Panc1 (cell line): ENCODE measurements around the gene PPM1L. TPM values are rescaled to one million over a fixed set of nuclear protein-coding genes. Genes with fewer than 3 reads are reported as not detected.
"Not testable (repeated sequence)": the region's sequence is repeated elsewhere in the genome, so short reads cannot be mapped to it uniquely, and the experiment has no call there.

Experiments used
- ATAC-seq: fragments of 200-7000 bp; cut with Tn5 transposase; 2 replicates; pipeline ENCODE4 v1.9.1; 2020; ENCODE audit warnings: mild to moderate bottlenecking, moderate library complexity
- BruUV-seq: library from RNA; stranded (reverse); fragments of 400-500 nt; replicated peaks from 2 replicates; lab custom pipeline; 2021; lab: Mats Ljungman, UMichigan
- CTCF ChIA-PET: fragments of 300-600 bp; sonication (Branson Sonifier 250); formaldehyde crosslinking; loops from one replicate; lab custom pipeline; 2022; ENCODE audit warnings: antibody characterized with exemption; lab: Charles Lee
- POLR2A ChIA-PET: fragments of 300-600 bp; sonication (Branson Sonifier 250); formaldehyde crosslinking; loops from one replicate; lab custom pipeline; 2022; ENCODE audit warnings: antibody characterized with exemption; lab: Charles Lee
- DNase-seq: peaks from one replicate; pipeline ENCODE4 v3.0.0-alpha.2; 2010; ENCODE audit warnings: low read depth, low spot score
- H3K27ac ChIP-seq: 2 replicates; pipeline ENCODE4 v1.5.1; 2011; ENCODE audit warnings: mild to moderate bottlenecking, low read length, inconsistent platforms
- H3K27me3 ChIP-seq: fragments of 200-500 bp; sonication (Bioruptor generic); 2 replicates; pipeline ENCODE4 v1.6.0; 2014; ENCODE audit warnings: low read length, inconsistent platforms; ENCODE audit not compliant: control insufficient read depth, insufficient read depth
- H3K36me3 ChIP-seq: fragments of 200-500 bp; sonication (Bioruptor generic); 2 replicates; pipeline ENCODE4 v1.5.1; 2014; ENCODE audit warnings: inconsistent platforms, mild to moderate bottlenecking, low read length, moderate library complexity; ENCODE audit not compliant: control insufficient read depth, insufficient read depth
- H3K4me1 ChIP-seq: 2 replicates; pipeline ENCODE4 v1.5.1; 2011; ENCODE audit warnings: inconsistent platforms, mild to moderate bottlenecking, low read length, moderate library complexity; ENCODE audit not compliant: control insufficient read depth, insufficient read depth
- H3K4me3 ChIP-seq, 2 experiments: 2 replicates each; pipeline ENCODE4 v1.5.1; 2011 to 2012; ENCODE audit warnings: low read depth in 2 of 2, low read length in 2 of 2, mild to moderate bottlenecking in 2 of 2, inconsistent platforms in 1 of 2, moderate library complexity in 1 of 2
- H3K9me3 ChIP-seq: fragments of 200-500 bp; sonication (Bioruptor generic); 2 replicates; pipeline ENCODE4 v1.5.1; 2014; ENCODE audit warnings: low read depth, mild to moderate bottlenecking, inconsistent platforms, low read length, moderate library complexity; ENCODE audit not compliant: control insufficient read depth, insufficient read depth
- POLR2AphosphoS5 ChIP-seq: IDR thresholded peaks from 2 replicates; pipeline ENCODE4 v1.6.1; 2012; ENCODE audit warnings: mild to moderate bottlenecking, low read depth, low read length, moderate library complexity
- SIN3A ChIP-seq: IDR thresholded peaks from 2 replicates; pipeline ENCODE4 v1.6.1; 2012; ENCODE audit warnings: low read depth, mild to moderate bottlenecking, low read length, moderate library complexity, borderline replicate concordance; ENCODE audit not compliant: insufficient read depth
- TCF7L2 ChIP-seq: IDR thresholded peaks from 2 replicates; pipeline ENCODE4 v1.6.1; 2011; ENCODE audit warnings: mild to moderate bottlenecking, low read depth, low read length, inconsistent platforms
- in situ Hi-C: cut with HindIII; loops from 2 replicates; pipeline ENCODE4 v1.10.0; 2016; ENCODE audit warnings: low sequenced_read_pairs, low pct_unique_long_range_greater_than_20kb
- intact Hi-C: fragments of 100-400 bp; cut with micrococcal nuclease; formaldehyde crosslinking; loops from one replicate; pipeline ENCODE4 v1.10.0; 2022; ENCODE audit not compliant: unreplicated experiment
- total RNA-seq: library from RNA; stranded (reverse); gene quantifications from one replicate; pipeline ENCODE4 v1.2.1, GENCODE V29; 2021; ENCODE audit not compliant: unreplicated experiment
- TF ChIP-seq, protein P1 (sequence below): fragments of 450-650 bp; IDR thresholded peaks from 2 replicates; pipeline ENCODE4 v1.5.1; 2017; ENCODE audit warnings: mild to moderate bottlenecking
- TF ChIP-seq, protein P2 (sequence below), 2 experiments: IDR thresholded peaks; 2 replicates each; pipeline ENCODE4 v1.6.1; 2011 to 2012; ENCODE audit warnings: low read depth in 2 of 2, control low read depth in 1 of 2, low read length in 1 of 2, mild to moderate bottlenecking in 1 of 2, moderate library complexity in 1 of 2; ENCODE audit not compliant: insufficient read depth in 1 of 2

The PPM1L gene
- total RNA-seq, 1 experiment from 2014 or later: 23.8 TPM

DNA sequence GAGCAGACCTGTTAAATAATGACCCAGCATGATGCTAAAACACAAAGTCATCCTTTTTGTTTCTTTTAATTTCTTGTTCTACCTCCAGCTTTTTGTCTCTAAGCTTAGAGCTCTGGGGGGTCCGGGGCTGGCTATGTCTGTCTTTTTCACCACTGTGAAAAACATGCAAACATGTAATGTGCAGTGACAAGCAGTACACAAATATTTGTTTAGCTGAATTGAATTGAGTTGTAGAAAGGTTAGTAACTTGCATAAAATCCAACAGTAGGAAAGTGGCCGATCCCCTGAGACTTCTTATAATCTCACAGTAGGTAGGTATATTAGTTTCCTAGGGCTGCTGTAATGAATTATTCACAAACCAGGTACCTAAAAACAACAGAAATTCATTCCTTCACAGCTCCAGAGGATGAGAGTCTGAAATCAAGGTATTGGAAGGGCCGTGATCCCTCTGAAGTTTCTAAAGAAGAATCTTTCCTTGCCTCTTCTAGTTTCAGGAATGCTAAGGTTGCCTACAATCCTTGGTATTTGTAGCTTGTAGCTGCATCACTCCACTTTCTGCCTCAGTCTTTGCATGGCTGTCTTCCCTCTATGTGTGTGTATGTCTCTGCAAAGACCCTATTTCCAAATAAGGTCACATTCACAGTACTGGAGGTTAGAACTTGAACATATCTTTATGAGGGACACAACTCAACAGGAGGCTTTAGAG, 46.4 kb upstream of the PPM1L start:
- DNase-seq (no peak), ATAC-seq (no peak)
- intact Hi-C loops (loop anchor here (5.0 to 10.0 kb wide), 3 partner anchors 218 to 715 kb away; partner anchors contain the start of gene NMD3), in situ Hi-C loops (no loop called here)
- ChIA-PET CTCF (no interaction called here), POLR2A (no interaction called here)
- H3K4me3 ChIP-seq: no peak overlapping the region
- no peaks in the 10 kb centered on the region for H3K4me1 ChIP-seq
- no peaks in the 10 kb centered on the region; the same call in 1 of the 2 replicates for H3K27me3 ChIP-seq
- H3K9me3 ChIP-seq: no peaks in the 10 kb centered on the region
- H3K36me3 ChIP-seq: no peaks in the 10 kb centered on the region
- no TSS peak for BruUV-seq
- TF ChIP-seq, protein P1, sequence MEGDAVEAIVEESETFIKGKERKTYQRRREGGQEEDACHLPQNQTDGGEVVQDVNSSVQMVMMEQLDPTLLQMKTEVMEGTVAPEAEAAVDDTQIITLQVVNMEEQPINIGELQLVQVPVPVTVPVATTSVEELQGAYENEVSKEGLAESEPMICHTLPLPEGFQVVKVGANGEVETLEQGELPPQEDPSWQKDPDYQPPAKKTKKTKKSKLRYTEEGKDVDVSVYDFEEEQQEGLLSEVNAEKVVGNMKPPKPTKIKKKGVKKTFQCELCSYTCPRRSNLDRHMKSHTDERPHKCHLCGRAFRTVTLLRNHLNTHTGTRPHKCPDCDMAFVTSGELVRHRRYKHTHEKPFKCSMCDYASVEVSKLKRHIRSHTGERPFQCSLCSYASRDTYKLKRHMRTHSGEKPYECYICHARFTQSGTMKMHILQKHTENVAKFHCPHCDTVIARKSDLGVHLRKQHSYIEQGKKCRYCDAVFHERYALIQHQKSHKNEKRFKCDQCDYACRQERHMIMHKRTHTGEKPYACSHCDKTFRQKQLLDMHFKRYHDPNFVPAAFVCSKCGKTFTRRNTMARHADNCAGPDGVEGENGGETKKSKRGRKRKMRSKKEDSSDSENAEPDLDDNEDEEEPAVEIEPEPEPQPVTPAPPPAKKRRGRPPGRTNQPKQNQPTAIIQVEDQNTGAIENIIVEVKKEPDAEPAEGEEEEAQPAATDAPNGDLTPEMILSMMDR: no peak
- TF ChIP-seq POLR2AphosphoS5 (no peak), TCF7L2 (no peak), SIN3A (no peak)
- TF ChIP-seq, protein P2, sequence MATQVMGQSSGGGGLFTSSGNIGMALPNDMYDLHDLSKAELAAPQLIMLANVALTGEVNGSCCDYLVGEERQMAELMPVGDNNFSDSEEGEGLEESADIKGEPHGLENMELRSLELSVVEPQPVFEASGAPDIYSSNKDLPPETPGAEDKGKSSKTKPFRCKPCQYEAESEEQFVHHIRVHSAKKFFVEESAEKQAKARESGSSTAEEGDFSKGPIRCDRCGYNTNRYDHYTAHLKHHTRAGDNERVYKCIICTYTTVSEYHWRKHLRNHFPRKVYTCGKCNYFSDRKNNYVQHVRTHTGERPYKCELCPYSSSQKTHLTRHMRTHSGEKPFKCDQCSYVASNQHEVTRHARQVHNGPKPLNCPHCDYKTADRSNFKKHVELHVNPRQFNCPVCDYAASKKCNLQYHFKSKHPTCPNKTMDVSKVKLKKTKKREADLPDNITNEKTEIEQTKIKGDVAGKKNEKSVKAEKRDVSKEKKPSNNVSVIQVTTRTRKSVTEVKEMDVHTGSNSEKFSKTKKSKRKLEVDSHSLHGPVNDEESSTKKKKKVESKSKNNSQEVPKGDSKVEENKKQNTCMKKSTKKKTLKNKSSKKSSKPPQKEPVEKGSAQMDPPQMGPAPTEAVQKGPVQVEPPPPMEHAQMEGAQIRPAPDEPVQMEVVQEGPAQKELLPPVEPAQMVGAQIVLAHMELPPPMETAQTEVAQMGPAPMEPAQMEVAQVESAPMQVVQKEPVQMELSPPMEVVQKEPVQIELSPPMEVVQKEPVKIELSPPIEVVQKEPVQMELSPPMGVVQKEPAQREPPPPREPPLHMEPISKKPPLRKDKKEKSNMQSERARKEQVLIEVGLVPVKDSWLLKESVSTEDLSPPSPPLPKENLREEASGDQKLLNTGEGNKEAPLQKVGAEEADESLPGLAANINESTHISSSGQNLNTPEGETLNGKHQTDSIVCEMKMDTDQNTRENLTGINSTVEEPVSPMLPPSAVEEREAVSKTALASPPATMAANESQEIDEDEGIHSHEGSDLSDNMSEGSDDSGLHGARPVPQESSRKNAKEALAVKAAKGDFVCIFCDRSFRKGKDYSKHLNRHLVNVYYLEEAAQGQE (IDR thresholded peaks at IDR 0.05; ENCODE audit: insufficient read depth in 1 of 2, low read depth in 2 of 2, low read length in 1 of 2): no peak
- no peak overlapping the region for H3K27ac ChIP-seq

DNA sequence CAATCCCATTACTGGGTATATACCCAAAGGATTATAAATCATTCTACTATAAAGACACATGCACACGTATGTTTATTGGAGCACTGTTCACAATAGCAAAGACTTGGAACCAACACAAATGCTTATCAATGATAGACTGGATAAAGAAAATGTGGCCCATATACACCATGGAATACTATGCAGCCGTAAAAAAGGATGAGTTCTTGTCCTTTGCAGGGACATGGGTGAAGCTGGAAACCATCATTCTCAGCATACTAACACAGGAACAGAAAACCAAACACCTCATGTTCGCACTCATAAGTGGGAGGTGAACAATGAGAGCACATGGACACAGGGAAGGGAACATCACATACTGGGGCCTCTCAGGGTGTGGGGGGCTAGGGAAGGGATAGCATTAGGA, 42.9 kb upstream of the PPM1L start:
- H3K9me3 ChIP-seq, H3K4me3 ChIP-seq, in situ Hi-C loops, BruUV-seq, H3K27ac ChIP-seq, ATAC-seq, H3K27me3 ChIP-seq, DNase-seq, H3K4me1 ChIP-seq, H3K36me3 ChIP-seq, intact Hi-C loops, CTCF ChIA-PET: not testable (repeated sequence)
- POLR2A ChIA-PET: interaction anchor here (0.6 kb wide), 1 partner anchor 128 kb away, joined by 6 read pairs; no protein-coding TSS in a partner anchor

DNA sequence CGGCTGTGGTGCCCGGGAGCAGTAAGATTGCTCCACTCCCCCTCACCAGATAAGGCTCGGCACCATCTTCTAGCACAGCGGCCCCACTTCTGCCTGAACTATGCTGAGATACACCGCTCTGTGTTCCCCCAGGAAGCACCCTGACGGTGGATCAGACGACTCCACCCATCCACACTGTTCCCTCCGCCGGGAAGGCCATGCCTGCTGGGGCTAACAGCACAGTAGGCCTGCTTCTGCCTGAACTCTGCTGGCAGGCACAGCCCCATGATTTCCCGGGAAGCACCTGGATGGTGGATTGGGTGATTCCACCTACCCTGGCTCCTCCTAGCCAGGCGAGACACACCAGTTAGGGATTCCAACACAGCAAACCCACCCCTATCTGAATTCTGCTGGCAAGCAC, 36.3 kb upstream of the PPM1L start:
- ChIA-PET CTCF (no interaction called here), POLR2A (no interaction called here)
- Histone ChIP-seq H3K36me3 (no peaks in the 10 kb centered on the region), H3K4me1 (no peaks in the 10 kb centered on the region), H3K27ac (no peak overlapping the region), H3K9me3 (no peaks in the 10 kb centered on the region), H3K4me3 (no peak overlapping the region), H3K27me3 (no peaks in the 10 kb centered on the region)
- TF ChIP-seq TCF7L2 (no peak), SIN3A (no peak), POLR2AphosphoS5 (no peak)
- TF ChIP-seq, protein P2 (IDR thresholded peaks at IDR 0.05; ENCODE audit: insufficient read depth in 1 of 2, low read depth in 2 of 2, low read length in 1 of 2): no peak
- TF ChIP-seq, protein P1: no peak
- BruUV-seq: no TSS peak
- intact Hi-C loops (no loop called here), in situ Hi-C loops (no loop called here)
- DNase-seq (no peak), ATAC-seq (peak; percentile 30; the same call in 1 of the 2 replicates)
